GM12801 (cell line): ENCODE measurements around the gene ATAD1.

Source experiments
- TF ChIP-seq, protein P1 (sequence below): IDR thresholded peaks from one replicate; pipeline ENCODE4 v1.5.1; 2011; ENCODE audit warnings: control low read depth; ENCODE audit not compliant: insufficient read length; ENCODE audit errors: extremely low read depth

Gene ATAD1

GRCh38 chr10:87734987-87735827 lies 82.8 kb downstream of the ATAD1 start:
- TF ChIP-seq, protein P1, sequence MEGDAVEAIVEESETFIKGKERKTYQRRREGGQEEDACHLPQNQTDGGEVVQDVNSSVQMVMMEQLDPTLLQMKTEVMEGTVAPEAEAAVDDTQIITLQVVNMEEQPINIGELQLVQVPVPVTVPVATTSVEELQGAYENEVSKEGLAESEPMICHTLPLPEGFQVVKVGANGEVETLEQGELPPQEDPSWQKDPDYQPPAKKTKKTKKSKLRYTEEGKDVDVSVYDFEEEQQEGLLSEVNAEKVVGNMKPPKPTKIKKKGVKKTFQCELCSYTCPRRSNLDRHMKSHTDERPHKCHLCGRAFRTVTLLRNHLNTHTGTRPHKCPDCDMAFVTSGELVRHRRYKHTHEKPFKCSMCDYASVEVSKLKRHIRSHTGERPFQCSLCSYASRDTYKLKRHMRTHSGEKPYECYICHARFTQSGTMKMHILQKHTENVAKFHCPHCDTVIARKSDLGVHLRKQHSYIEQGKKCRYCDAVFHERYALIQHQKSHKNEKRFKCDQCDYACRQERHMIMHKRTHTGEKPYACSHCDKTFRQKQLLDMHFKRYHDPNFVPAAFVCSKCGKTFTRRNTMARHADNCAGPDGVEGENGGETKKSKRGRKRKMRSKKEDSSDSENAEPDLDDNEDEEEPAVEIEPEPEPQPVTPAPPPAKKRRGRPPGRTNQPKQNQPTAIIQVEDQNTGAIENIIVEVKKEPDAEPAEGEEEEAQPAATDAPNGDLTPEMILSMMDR = no peak

DNA sequence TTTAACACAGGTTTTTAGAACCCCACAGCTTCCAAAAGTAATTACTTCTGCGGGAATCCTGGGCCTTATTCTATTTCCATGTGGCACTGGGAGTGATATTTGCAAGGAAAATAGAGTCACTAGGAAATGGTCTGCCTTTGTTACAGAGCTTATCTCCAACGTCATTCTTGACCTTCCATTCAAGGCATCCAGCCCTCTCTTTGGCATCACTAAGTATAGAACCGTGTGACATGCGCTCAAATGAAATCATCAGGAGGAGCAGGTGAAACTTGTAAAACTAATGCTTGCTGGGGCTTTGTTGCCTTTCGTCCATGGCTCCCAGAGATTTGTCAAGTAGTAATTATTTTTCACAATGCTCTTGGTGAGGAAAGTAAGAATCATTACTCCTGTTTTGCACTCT lies 84.9 kb downstream of the ATAD1 start:
- TF ChIP-seq, protein P1 = no peak

- TF ChIP-seq, protein P1 = no peak
Measured at GRCh38 chr10:87729940-87730339, 88.1 kb downstream of the ATAD1 start.

DNA sequence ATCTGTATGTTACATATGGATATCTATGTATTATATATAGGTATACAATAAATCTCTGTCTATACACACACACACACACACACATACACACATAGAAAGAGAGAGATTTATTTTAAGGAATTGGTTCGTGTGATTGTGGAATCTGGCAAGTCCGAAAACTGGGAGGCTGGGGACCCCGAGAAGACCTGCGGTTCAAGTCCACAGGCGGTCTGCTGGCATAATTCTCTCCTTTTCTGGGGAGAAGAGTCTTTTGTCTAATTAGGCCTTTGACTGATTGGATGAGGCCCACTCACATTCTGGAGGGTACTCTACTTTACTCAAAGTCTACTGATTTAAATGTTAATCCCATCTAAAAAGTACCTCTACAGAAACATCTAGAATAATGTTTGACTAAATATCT lies 93.2 kb downstream of the ATAD1 start:
- TF ChIP-seq, protein P1 = no peak

DNA sequence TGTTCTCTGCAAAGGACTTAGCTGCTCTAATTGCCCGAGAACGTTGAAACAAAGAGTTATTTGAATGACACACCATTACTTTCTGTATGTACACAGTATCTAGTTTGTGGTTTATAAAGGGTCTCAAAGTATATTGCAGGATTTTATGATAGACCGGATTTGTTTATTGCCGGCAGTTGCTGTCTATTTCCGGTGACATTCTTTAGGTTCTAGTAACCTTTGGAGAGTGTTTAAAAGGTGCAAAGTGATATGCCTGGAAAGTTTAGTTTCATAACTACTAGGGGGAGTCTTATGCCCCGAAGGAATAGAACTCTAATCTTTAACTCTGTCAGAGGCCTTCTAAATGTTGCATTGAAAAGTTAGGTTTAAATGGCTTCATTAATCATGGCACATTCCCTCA lies 94.5 kb downstream of the ATAD1 start:
- TF ChIP-seq, protein P1 = no peak

DNA sequence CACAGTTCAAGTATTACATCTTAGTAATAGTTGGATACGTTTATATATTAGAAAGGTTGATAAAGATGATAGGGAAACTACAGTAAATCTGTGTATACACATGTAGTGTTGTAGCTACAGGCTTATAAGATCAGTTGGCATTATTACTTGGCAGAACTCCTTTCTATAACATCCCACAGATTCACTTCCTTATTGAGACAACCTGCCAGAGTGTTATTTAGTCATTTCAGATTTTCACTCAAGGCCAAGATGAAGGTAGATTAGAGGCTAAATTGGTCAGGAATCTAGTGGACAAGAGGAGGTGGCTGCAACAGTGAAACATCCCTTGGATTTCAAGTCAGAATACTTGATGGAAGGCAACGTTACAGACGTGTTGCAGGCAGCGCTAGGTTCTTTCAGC lies 95.3 kb downstream of the ATAD1 start:
- TF ChIP-seq, protein P1 = no peak

DNA sequence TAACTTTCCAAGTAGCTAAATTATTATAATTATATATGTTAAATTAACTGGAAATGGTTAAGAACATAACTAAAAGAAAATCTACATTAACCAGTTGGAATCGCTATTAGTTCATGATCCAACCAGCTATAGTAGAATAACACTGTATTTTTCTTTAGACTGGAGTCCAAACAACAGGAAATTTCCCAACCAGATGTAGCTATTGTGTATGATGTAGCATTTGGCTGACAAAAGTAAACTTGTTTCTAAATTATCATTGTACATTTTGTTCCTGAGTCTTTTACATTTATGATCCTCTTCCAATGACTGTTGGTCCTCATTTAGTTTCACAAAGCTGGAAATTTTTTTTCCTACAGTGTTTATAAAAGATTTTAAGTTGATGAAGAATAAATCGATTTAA lies 96.2 kb downstream of the ATAD1 start:
- TF ChIP-seq, protein P1 = no peak
